ENCODE measurements around the gene SIRT7. TPM values are rescaled to one million over a fixed set of nuclear protein-coding genes. Genes with fewer than 3 reads are reported as not detected.

SIRT7 gene
- total RNA-seq, 2 experiments from 2014 or later: 55.1 to 61.0 TPM

GRCh38 chr17:81948635-81949378, 30.8 kb upstream of the SIRT7 start:
- H3K9me3 Mint-ChIP-seq (ENCODE audit: low read depth): no peaks in the 10 kb centered on the region
- H3K27me3 Mint-ChIP-seq: peaks cover 8% of the 10 kb centered on the region
- H3K4me1 Mint-ChIP-seq: no peaks in the 10 kb centered on the region
- no peak overlapping the region for H3K27ac Mint-ChIP-seq
- no peak overlapping the region for H3K4me3 Mint-ChIP-seq
- H3K36me3 Mint-ChIP-seq: no peaks in the 10 kb centered on the region
- DNase-seq (no peak), ATAC-seq (no peak)
- CTCF ChIA-PET: interaction anchor here (1.9 kb wide), 1 partner anchor 11 kb away, joined by 5 read pairs; no protein-coding TSS in a partner anchor

GRCh38 chr17:81947189-81947588, 29.2 kb upstream of the SIRT7 start, which contains the start of gene MYADML2:
MYADML2 (minus strand) TSS chr17:81947233; CDS start chr17:81941741, 5,492 bp downstream.
- DNase-seq (no peak), ATAC-seq (no peak)
- no peak within 1 kb of the TSS for H3K4me3 Mint-ChIP-seq
- no peaks in the 10 kb centered on the region for H3K4me1 Mint-ChIP-seq
- H3K36me3 Mint-ChIP-seq: no peaks in the 10 kb centered on the region
- H3K27me3 Mint-ChIP-seq: peaks cover 8% of the 10 kb centered on the region
- H3K27ac Mint-ChIP-seq: no peak within 1 kb of the TSS
- no peaks in the 10 kb centered on the region for H3K9me3 Mint-ChIP-seq (ENCODE audit: low read depth)
- CTCF ChIA-PET: interaction anchor here (1.9 kb wide), 1 partner anchor 12 kb away, joined by 5 read pairs; no protein-coding TSS in a partner anchor

GRCh38 chr17:81944858-81945257, 26.9 kb upstream of the SIRT7 start:
- H3K4me1 Mint-ChIP-seq: no peaks in the 10 kb centered on the region
- H3K36me3 Mint-ChIP-seq: no peaks in the 10 kb centered on the region
- no peak overlapping the region for H3K27ac Mint-ChIP-seq
- no peak for DNase-seq
- H3K27me3 Mint-ChIP-seq: peaks cover 5% of the 10 kb centered on the region
- no peak overlapping the region for H3K4me3 Mint-ChIP-seq
- H3K9me3 Mint-ChIP-seq (ENCODE audit: low read depth): no peaks in the 10 kb centered on the region
- CTCF ChIA-PET: interaction anchor here (3.0 kb wide), 1 partner anchor 15 kb away, joined by 11 read pairs; no protein-coding TSS in a partner anchor
- ATAC-seq: no peak

GRCh38 chr17:81942167-81942553, 24.2 kb upstream of the SIRT7 start:
- DNase-seq: no peak
- Mint-ChIP-seq H3K4me3 (no peak overlapping the region), H3K27me3 (peaks cover 5% of the 10 kb centered on the region), H3K9me3 (ENCODE audit: low read depth) (no peaks in the 10 kb centered on the region), H3K27ac (no peak overlapping the region), H3K36me3 (no peaks in the 10 kb centered on the region), H3K4me1 (peaks cover 5% of the 10 kb centered on the region)
- CTCF ChIA-PET: no interaction called here
- ATAC-seq: no peak

GRCh38 chr17:81941484-81942166, 23.6 kb upstream of the SIRT7 start:
- no peak for DNase-seq
- Mint-ChIP-seq H3K27me3 (peaks cover 5% of the 10 kb centered on the region), H3K4me3 (no peak overlapping the region), H3K36me3 (no peaks in the 10 kb centered on the region), H3K27ac (no peak overlapping the region), H3K9me3 (ENCODE audit: low read depth) (no peaks in the 10 kb centered on the region), H3K4me1 (peaks cover 5% of the 10 kb centered on the region)
- CTCF ChIA-PET: interaction anchor here (0.9 kb wide), 1 partner anchor 14 kb away, joined by 4 read pairs; the partner anchor contains the start of gene MAFG
- no peak for ATAC-seq

GRCh38 chr17:81940538-81941483, 22.8 kb upstream of the SIRT7 start:
- no peaks in the 10 kb centered on the region for H3K36me3 Mint-ChIP-seq
- peaks cover 5% of the 10 kb centered on the region for H3K27me3 Mint-ChIP-seq
- no peak overlapping the region for H3K27ac Mint-ChIP-seq
- no peaks in the 10 kb centered on the region for H3K9me3 Mint-ChIP-seq (ENCODE audit: low read depth)
- ATAC-seq (no peak), DNase-seq (no peak)
- no peak overlapping the region for H3K4me3 Mint-ChIP-seq
- peaks cover 9% of the 10 kb centered on the region for H3K4me1 Mint-ChIP-seq
- CTCF ChIA-PET: interaction anchor here (0.9 to 1.7 kb wide), 2 partner anchors 13 to 19 kb away, joined by 4 to 5 read pairs; partner anchors contain the start of gene MAFG

- no peaks in the 10 kb centered on the region for H3K36me3 Mint-ChIP-seq
- DNase-seq (no peak), ATAC-seq (no peak)
- H3K9me3 Mint-ChIP-seq (ENCODE audit: low read depth): no peaks in the 10 kb centered on the region
- peaks cover 5% of the 10 kb centered on the region for H3K27me3 Mint-ChIP-seq
- no peak overlapping the region for H3K27ac Mint-ChIP-seq
- CTCF ChIA-PET: interaction anchor here (1.7 kb wide), 1 partner anchor 19 kb away, joined by 5 read pairs; no protein-coding TSS in a partner anchor
- H3K4me3 Mint-ChIP-seq: no peak overlapping the region
- H3K4me1 Mint-ChIP-seq: peaks cover 12% of the 10 kb centered on the region
These were observed 22.0 kb upstream of the SIRT7 start for GRCh38 chr17:81939881-81940385.

GRCh38 chr17:81939218-81939617, 21.2 kb upstream of the SIRT7 start:
- Mint-ChIP-seq H3K4me3 (no peak overlapping the region), H3K4me1 (peaks cover 12% of the 10 kb centered on the region), H3K27me3 (peaks cover 5% of the 10 kb centered on the region), H3K36me3 (no peaks in the 10 kb centered on the region), H3K9me3 (ENCODE audit: low read depth) (no peaks in the 10 kb centered on the region), H3K27ac (no peak overlapping the region)
- no peak for ATAC-seq
- CTCF ChIA-PET: no interaction called here
- DNase-seq: no peak

GRCh38 chr17:81935709-81936084, 17.7 kb upstream of the SIRT7 start:
- no peak overlapping the region for H3K27ac Mint-ChIP-seq
- H3K4me1 Mint-ChIP-seq: peaks cover 21% of the 10 kb centered on the region
- CTCF ChIA-PET: interaction anchor here (1.2 kb wide), 1 partner anchor 24 kb away, joined by 4 read pairs; no protein-coding TSS in a partner anchor
- no peak for ATAC-seq
- H3K27me3 Mint-ChIP-seq: peaks cover 5% of the 10 kb centered on the region
- H3K9me3 Mint-ChIP-seq (ENCODE audit: low read depth): no peaks in the 10 kb centered on the region
- H3K4me3 Mint-ChIP-seq: peak overlapping the region; percentile 43
- H3K36me3 Mint-ChIP-seq: no peaks in the 10 kb centered on the region
- DNase-seq: no peak

GRCh38 chr17:81934850-81935708, 17.1 kb upstream of the SIRT7 start:
- Mint-ChIP-seq H3K27ac (no peak overlapping the region), H3K9me3 (ENCODE audit: low read depth) (no peaks in the 10 kb centered on the region)
- CTCF ChIA-PET: interaction anchor here (1.2 kb wide), 1 partner anchor 24 kb away, joined by 4 read pairs; no protein-coding TSS in a partner anchor

GRCh38 chr17:81934098-81934757, 16.3 kb upstream of the SIRT7 start:
- CTCF ChIA-PET: interaction anchor here (1.5 kb wide), 1 partner anchor 88 kb away, joined by 5 read pairs; the partner anchor contains the start of gene CENPX
- Mint-ChIP-seq H3K4me3 (no peak overlapping the region), H3K9me3 (ENCODE audit: low read depth) (no peaks in the 10 kb centered on the region), H3K36me3 (no peaks in the 10 kb centered on the region), H3K27me3 (no peaks in the 10 kb centered on the region), H3K4me1 (peaks cover 21% of the 10 kb centered on the region), H3K27ac (no peak overlapping the region)
- DNase-seq (no peak), ATAC-seq (no peak)

More at GRCh38 chr17:81934850-81935708, 17.1 kb upstream of the SIRT7 start:
- no peak overlapping the region for H3K4me3 Mint-ChIP-seq
- no peaks in the 10 kb centered on the region for H3K27me3 Mint-ChIP-seq
- H3K36me3 Mint-ChIP-seq: no peaks in the 10 kb centered on the region
- peaks cover 21% of the 10 kb centered on the region for H3K4me1 Mint-ChIP-seq
- DNase-seq (no peak), ATAC-seq (no peak)
